Measurements from ENCODE around the gene KIF16B.

- TF ChIP-seq CTCF (IDR thresholded peaks at IDR 0.05) (no peak), ZFX (IDR thresholded peaks at IDR 0.05; ENCODE audit: borderline replicate concordance) (no peak)
These were observed 173.4 kb downstream of the KIF16B start for GRCh38 chr20:16399801-16400200.
